ENCODE results near the gene DUSP14.
"Not testable (repeated sequence)": the region's sequence is repeated elsewhere in the genome, so short reads cannot be mapped to it uniquely, and the experiment has no call there.

Gene DUSP14

GRCh38 chr17:37485938-37486570, 3.6 kb upstream of the DUSP14 start:
- DNase-seq: no peak

DNA sequence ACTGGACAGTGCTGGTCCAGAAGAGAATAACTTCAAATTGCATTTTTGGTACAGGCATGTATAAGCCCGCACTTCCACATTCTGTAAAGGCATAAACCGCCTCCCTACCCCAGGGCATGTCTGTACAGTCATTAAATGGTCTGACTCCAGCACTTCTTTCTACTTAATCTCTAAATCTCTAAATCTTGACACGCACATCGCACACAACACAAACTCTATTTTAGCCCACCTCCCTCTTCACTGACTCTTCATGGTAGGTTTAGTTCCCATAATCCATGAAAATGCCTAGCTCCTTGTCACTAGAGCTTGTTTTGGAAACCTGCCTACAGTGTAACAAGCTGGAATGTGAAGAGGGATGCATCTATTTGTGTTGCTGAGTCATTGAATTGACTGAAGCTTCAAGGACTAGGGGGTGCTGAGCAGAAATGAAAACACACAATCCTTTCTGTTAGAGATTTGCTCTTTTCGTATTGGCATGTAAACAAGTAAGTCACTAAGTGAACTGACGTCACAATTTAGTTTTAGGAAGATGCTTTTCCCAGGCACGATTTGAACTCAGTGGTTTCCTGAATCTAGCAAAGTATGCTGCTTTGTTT, 1.6 kb upstream of the DUSP14 start:
- peak; percentile 96 for DNase-seq

DNA sequence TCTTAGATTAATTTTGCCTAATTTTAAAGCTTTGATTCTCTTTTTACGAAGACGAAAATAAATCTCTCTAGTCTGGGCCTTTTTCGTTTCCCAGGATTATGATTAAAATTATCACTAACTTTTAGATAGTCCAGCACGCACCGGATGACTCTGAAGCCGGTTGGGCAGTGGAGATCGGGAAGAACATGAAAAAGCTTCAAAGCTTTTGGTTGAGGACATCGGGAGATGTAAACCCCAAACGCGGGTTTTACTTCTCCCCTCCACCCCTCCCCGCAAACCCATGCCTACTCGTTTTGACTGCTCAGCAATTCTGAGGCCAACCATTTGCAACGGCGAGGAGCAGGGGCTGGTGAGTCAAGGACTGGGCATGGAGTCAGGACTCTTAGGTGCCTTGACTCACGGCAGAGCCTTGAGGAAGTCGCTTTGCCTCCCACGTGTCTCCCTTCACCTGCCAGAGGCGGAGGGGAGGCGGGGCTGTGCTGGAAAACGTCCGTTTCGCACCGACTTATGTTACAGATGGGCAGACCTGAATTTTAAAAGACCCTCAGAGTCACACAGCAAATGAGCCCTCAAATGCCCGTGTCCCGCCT, 989 bp upstream of the DUSP14 start:
- DNase-seq: peak; percentile 96

DNA sequence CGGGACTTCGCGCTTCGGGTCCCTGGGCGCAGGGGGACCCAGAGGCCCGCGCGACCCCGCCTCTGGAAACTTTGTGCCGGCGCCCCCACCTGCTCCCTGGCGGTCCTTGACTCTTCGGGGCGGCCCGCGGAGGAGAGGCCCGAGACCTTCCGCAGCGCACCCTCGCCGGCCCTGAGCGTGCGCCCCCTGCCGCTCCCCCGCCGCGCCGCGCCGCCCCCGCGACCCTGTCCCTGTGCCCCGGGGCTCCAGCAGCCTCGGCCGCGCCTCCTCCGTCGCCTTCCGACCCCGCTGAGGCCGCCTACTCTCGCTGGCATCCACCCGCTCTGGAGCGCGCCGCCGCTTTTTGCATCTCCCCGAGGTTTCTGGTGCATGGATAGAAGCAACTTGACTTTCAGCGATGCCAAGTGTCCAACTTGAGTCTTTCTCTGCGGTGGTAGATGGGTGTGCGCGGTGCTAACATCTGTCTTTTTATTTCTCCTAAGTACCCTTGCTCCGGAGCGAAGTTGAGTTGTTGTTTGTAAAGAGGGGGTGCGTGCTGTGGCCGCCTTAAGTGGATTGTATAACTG, 414 bp downstream of the DUSP14 start:
- peak; percentile 80 for DNase-seq

- peak; percentile 94 for DNase-seq
These were observed 1.2 kb downstream of the DUSP14 start for GRCh38 chr17:37490638-37491614.

DNA sequence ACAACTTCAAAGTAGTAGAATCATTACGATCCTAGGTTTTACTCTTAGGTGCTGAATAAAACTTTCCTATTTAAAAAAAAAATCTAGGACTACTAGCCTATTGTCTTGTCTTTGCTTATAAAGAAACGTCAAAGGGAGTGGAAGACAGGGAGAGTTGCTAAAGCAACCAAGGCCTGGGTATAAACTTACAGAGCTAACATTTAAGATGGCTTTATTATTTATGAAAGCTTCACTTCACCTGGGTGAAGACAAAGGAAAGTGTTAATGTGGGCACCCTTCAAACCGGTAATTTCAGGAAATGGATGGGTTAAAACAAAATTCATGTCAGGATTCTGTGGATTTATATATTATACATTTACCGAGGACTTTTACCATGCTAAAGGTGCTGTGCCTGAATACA, 2.5 kb downstream of the DUSP14 start:
- DNase-seq: no peak

GRCh38 chr17:37493249-37494027, 3.7 kb downstream of the DUSP14 start:
- DNase-seq: peak; percentile 95

GRCh38 chr17:37494401-37494831, 4.7 kb downstream of the DUSP14 start:
- DNase-seq: peak; percentile 23

- no peak for DNase-seq
These were observed 5.3 kb downstream of the DUSP14 start for GRCh38 chr17:37494971-37495370.

DNA sequence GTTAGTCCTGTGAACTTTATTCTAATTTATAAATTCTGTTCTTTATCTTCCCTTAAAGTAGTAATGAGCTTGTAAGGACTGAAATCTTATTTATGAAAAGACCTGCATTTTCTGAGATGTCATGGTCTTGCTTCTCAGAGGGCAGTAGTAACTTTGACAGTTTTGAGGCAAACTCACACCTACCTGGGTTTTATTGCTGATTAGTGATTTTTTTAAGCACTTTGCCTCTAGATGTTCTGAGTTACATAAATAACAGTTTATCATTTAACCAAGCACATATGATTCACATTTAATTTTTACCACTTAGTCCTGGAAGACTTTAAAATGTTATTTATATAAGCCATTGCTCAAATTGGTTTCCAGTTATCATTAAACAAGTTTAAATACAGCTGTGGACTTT, 10.7 kb downstream of the DUSP14 start:
- DNase-seq: no peak

GRCh38 chr17:37502009-37502936, 12.6 kb downstream of the DUSP14 start:
- DNase-seq: no peak

GRCh38 chr17:37503148-37503547, 13.5 kb downstream of the DUSP14 start:
- DNase-seq: no peak

DNA sequence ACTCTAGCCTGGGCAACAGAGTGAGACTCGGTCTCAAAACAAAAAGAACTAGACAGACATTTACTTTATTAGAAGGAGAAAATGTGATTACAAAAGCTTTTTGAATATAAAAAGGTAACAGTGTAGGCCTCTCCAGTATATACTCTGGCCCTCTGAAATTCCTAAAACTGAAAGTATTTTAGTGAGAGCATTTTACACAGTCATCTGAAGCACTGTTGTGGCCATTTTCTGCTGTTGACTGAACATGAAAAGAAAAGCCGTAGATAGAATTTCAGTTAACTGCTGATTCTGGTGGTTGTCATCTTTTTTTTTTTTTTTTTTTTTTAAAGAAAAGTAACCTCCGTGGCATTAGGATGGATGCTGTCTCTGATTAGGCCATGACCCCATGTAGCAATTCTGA, 15.6 kb downstream of the DUSP14 start:
- no peak for DNase-seq

- DNase-seq: peak; percentile 55
These were observed 17.0 kb downstream of the DUSP14 start for GRCh38 chr17:37506678-37507077.

DNA sequence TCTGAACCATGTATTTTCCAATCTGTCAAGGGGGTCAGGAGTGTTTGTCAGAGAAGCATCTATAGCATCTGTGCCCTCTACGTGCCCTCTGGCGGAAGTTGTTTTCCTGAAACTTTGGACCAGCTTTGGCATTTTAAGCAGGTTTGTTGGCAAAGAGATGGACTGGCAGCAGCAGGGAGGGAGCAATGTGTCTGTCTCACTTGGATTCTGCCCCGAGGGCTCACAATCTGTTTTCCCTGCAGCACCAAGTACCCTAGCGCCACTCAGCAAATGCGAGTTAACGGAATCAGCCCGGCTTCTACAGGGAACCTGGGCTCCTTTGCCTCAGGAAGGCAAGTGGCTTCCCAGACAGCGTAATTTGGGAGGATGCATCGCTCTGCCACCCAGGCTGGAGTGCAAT, 17.4 kb downstream of the DUSP14 start:
- no peak for DNase-seq

GRCh38 chr17:37510056-37510455, 20.4 kb downstream of the DUSP14 start:
- no peak for DNase-seq

GRCh38 chr17:37511642-37512041, 22.0 kb downstream of the DUSP14 start:
- not testable (repeated sequence) for DNase-seq

GRCh38 chr17:37512442-37513068, 22.9 kb downstream of the DUSP14 start:
- DNase-seq: no peak

GRCh38 chr17:37513711-37514110, 24.0 kb downstream of the DUSP14 start:
- no peak for DNase-seq

DNA sequence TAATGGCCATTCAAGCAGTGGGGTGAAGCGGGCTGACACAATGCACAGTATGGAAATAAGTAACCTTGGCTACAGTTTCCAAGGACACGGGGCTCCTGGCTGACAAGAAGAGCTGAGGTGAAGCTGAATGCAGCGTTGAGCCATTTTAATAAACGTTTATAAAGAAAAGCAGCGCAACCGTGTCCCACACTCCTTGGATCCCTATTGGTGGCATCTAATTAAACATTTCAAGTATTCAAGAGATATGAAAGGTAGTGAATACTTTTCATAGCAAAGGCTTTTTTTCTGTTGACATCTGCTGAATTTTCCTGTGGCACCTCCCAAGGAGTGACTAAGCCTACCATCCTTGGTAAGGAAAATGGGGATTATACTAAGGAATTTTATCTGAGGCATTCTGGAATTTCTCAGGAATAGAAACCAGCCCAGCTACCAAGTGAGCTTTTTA, 26.5 kb downstream of the DUSP14 start:
- peak; percentile 53 for DNase-seq
